HG03575 (cell line): ENCODE measurements around the gene RNPS1.

ENCODE experiments used
- ATAC-seq: cut with Tn5 transposase; IDR thresholded peaks from one replicate; pipeline ENCODE4 v1.9.1; 2021; ENCODE audit not compliant: unreplicated experiment, insufficient number of reproducible peaks, low FRiP score; ENCODE audit errors: extremely low read depth

RNPS1 gene

GRCh38 chr16:2267913-2268666 is at the start of gene RNPS1:
Gene RNPS1 (minus strand): TSS chr16:2268126. CDS start chr16:2264643, 3,483 bp downstream.
- ATAC-seq, result no peak

GRCh38 chr16:2317231-2318020 is 49.5 kb upstream of the RNPS1 start:
- ATAC-seq, result no peak

GRCh38 chr16:2308089-2308962 is 40.4 kb upstream of the RNPS1 start:
- ATAC-seq, result no peak

- no peak for ATAC-seq
Observed at GRCh38 chr16:2299915-2300192, 31.9 kb upstream of the RNPS1 start.

- ATAC-seq, result no peak
Observed at GRCh38 chr16:2299121-2299914, 31.4 kb upstream of the RNPS1 start.

GRCh38 chr16:2298621-2299020 is 30.7 kb upstream of the RNPS1 start:
- no peak for ATAC-seq

- ATAC-seq, result no peak
Observed at GRCh38 chr16:2297506-2297860, 29.6 kb upstream of the RNPS1 start.

GRCh38 chr16:2296661-2297505 is 29.0 kb upstream of the RNPS1 start:
- no peak for ATAC-seq

- no peak for ATAC-seq
Observed at GRCh38 chr16:2295056-2295798, 27.3 kb upstream of the RNPS1 start.

- no peak for ATAC-seq
Observed at GRCh38 chr16:2292221-2292620, 24.3 kb upstream of the RNPS1 start.

GRCh38 chr16:2289282-2289681 is 21.4 kb upstream of the RNPS1 start:
- no peak for ATAC-seq

- ATAC-seq, result no peak
Observed at GRCh38 chr16:2288726-2289125, 20.8 kb upstream of the RNPS1 start.

GRCh38 chr16:2287916-2288547 is 20.1 kb upstream of the RNPS1 start:
- no peak for ATAC-seq

- no peak for ATAC-seq
Observed at GRCh38 chr16:2286550-2286949, 18.6 kb upstream of the RNPS1 start.

- ATAC-seq, result no peak
Observed at GRCh38 chr16:2285731-2286191, 17.8 kb upstream of the RNPS1 start.

GRCh38 chr16:2284797-2285576 is 17.1 kb upstream of the RNPS1 start:
- ATAC-seq, result no peak
